HG03135 (cell line): ENCODE data around the gene PPEF1.
"Not testable (repeated sequence)": the region's sequence is repeated elsewhere in the genome, so short reads cannot be mapped to it uniquely, and the experiment has no call there.

Experiments used
- ATAC-seq: cut with Tn5 transposase; IDR thresholded peaks from one replicate; pipeline ENCODE4 v1.9.1; 2021; ENCODE audit warnings: mild to moderate bottlenecking, moderate library complexity; ENCODE audit not compliant: unreplicated experiment

The PPEF1 gene

DNA sequence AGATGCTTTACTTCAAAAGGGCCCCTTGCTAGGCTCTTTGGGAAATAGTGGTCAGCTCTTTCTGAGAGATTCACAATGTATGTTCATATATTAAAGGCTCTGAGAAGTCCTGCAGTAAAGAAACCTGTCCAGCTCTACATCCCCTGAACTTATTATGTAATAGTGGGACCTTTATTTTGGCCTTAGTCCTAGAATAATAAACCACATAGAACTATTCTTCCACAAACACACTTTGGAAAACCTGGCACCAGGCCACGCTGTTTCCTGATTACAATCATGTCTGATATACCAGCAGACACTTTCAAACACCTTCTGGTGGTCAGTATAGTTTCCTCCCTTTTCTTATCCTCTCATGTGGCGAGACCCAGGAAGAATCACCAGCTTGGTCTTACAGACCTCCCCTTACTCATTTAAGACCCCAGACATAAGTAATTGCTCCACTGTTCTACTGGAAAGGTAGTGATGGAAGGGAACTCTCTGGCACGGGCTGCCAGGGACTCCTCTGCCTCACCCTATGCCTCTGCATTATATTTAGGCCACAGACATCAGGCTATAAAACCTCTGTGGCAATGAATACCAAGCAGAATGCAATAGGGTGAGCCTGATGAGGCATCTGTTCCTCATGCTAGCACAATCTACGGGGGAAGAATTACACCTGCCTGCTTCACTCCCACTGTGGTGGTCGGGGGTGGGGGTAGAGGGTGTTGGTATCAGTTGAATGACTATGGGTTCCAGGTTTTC lies 5.7 kb upstream of the PPEF1 start:
- ATAC-seq: no peak

DNA sequence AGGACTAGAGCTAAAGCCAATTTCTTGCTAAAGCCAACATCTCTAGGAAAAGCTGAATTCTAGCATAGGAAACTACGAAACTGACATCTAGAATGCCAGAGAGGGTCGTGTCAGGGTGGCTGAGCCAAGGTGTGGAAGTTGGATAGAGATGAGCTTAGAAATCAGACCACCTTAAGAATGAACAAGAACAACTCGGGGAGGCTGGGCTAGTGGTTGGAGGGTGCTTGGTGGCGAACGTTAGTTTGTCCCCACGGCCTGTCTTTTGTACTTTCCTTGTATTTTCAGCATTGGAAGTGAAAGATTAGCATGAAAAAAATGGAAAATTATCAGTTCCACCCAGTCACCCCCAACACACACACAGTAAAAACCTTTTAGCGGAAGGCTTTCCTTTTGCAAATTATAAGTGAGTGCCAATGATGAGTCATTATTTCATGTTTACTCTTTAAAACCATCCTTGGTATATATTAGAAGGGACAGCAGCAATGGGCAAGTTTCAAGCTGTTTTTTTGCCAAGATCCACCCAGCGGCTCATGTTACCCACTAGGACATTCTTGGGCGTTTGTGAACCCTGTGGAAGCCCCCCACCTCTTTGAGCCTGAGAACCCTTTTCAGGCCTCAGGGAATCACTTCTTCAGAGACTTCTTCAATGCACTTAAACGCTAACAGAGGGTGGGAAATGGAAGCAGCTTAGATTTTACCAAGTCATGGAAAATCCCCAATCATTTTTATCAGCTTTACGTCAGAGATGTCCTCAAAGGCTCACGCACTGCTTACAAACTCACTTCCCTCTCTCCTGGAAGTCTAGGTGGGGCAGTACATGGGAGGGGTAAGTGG lies 4.9 kb upstream of the PPEF1 start:
- ATAC-seq: no peak

DNA sequence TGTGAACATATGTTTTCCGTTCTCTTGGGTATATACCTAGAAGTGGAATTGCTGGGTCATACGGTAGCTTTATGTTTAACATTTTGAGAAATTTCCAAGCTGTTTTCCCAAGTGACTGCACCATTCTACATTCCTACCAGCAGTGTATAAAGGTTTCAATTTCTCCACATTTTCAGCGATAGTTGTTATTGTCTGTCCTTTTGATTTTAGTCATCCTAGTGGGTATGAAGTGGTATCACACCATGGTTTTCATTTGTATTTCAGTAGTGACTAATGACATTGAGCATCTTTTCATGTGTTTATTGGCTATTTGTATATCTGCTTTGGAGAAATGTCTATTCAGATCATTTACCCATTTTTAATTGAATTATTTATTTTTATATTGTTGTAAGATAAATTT lies 2.4 kb downstream of the PPEF1 start:
- no peak for ATAC-seq

GRCh38 chrX:18714910-18715309 lies 7.5 kb downstream of the PPEF1 start:
- no peak for ATAC-seq

DNA sequence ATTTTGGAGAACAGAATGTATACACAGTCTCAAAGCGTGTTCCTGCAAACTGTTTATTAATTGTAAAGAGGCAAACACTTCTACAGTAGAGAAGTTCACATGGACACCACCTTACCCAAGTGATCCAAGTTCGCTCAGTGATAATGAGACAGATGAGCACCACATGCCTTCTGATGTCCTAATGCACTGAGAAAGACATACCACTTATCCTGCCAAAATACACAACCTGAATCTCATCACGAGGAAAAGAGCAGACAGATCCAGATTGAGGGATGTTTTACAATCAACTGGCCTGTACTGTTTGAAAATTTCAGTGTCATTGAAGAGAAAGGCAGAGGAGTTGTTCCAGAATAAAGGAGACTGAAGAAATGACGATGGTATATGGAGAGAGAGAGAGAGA lies 12.4 kb downstream of the PPEF1 start:
- ATAC-seq: no peak

DNA sequence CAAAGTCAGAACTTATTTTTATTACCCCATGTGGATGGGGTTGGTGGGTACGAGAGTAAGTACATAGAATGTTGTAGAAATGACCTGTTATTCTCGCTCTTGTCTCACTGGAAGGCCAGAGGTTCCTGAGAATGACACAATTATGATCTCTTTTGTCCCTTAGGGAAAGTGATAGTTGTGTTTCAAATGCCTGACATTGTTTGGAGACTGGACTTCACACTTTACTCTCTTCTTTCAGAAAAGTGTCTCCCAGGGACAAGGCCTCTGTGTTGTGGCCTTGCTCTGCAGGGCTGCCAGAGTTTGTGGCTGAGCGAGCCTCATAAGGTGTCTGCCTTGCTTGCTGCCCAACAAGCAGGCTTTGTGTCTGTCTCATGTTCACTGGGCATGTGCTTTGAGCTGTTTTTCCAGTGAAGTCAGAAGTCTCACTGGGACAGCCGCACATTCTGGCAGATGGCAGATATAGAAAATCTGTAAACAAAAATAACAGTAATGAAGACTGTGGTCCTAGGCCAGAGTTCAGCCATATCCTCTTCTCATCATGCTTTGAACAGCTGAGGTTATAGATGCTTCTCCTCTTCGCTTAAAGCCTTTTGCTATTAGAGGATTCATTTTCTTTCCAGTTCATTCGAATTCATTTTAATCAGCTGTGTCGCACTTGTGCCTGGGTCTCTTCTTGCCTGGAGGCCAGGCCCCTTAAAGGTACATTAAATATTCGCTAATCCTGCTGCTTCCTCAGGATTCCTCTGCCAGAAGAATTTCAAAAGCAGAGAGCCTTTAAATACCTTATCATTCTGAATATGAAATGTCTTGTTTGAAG lies 14.4 kb downstream of the PPEF1 start:
- no peak for ATAC-seq

- ATAC-seq: no peak
Measured at GRCh38 chrX:18722500-18723071, 15.1 kb downstream of the PPEF1 start.

GRCh38 chrX:18725310-18725943 lies 18.0 kb downstream of the PPEF1 start:
- no peak for ATAC-seq

- no peak for ATAC-seq
Measured at GRCh38 chrX:18733287-18733686, 25.8 kb downstream of the PPEF1 start.

DNA sequence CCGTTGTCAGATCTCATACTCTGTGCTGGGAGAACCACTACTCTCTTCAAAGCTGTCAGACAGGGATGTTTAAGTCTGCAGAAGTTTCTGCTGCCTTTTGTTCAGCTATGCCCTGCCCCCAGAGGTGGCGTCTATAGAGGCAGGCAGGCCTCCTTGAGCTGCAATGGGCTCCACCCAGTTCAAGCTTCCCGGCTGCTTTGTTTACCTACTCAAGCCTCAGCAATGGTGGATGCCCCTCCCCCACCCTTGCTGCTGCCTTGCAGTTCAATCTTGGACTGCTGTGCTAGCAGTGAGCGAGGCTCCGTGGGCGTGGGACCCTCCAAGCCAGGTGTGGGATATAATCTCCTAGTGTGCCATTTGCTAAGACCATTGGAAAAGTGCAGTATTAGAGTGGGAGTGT lies 32.2 kb downstream of the PPEF1 start:
- not testable (repeated sequence) for ATAC-seq

- no peak for ATAC-seq
Measured at GRCh38 chrX:18748499-18748898, 41.1 kb downstream of the PPEF1 start.

DNA sequence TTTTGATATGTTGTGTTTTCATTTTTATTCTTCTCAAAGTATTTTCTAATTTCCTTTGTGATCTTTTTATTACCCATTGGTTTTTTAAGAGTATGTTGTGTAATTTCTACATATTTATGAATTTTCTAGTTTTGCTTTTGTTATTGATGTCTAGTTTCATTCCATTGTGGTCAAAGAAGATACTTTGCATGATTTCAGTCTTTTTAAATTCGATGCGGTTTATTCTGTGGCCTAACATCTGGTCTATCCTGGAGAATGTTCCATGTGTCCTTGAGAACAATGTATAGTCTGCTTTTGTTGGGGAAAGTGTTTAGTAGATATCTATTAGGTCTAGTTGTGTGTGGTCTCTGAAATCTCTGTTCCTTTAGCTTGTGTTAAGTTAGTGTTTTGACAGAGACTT lies 46.2 kb downstream of the PPEF1 start:
- no peak for ATAC-seq

DNA sequence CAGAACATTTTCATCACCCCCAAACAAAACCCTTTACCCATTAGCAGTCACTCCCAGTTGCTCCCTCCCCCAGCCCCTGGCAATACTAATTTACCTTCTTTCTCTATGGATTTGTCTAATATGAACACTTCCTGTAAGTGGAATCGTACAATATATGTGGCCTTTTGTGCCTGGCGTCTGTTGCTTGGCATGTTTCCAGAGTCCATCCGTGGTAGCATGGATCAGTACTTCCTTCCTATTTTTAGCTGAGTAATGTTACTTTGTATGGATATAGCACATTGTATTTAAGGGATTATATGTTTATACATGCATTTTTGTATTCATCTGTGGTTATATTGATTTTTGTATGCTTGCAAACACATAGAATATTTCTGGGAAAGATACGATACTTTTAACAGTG lies 48.2 kb downstream of the PPEF1 start:
- no peak for ATAC-seq

DNA sequence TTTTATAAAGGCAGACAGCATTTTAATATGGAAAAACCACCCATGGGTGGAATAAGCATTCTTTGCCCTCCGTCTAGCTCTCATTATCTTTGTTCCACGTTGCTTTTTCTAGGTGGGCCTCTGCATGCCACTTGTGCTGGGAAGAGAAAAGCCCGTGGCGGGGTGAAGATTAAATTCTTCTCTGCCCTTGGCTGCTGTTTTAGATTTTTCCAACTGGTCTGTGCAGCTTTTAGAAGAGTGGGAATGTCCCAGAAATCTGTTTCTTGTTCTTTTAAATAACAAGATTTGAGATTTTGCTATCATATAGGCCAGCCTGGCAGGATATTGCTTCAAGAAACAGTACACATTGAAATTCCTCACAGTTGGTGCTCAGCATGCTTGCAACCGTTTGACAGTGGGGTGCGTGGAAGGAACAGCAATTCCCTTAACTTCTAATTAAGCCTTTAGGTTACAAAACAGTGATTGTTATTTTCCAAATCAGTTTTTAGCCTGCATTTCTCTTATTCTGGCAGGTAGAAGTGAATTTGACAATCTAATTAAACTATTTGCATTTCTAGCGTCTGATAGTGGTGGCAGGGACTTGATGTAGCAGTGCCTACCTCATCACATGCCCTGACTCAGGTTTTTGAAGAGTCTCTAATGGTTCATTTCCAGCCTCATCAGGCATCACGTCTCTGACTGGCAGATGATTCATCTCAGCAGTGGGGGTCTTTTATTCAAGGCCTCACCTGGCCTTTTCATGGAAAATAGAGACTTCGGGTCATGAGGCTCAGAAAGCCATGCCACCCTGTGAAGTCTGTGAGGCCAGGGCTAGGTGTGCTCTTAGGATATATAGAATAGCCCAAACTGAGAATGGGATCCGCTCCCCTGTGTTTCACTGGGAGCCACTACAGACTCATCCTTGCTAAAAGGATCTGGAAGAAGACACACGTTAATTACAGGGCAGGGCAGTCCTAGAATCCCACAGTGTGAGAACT lies 50.8 kb downstream of the PPEF1 start:
- no peak for ATAC-seq

- ATAC-seq: no peak
Measured at GRCh38 chrX:18761750-18762149, 54.3 kb downstream of the PPEF1 start.

- ATAC-seq: not testable (repeated sequence)
Measured at GRCh38 chrX:18763106-18763505, 55.7 kb downstream of the PPEF1 start.

DNA sequence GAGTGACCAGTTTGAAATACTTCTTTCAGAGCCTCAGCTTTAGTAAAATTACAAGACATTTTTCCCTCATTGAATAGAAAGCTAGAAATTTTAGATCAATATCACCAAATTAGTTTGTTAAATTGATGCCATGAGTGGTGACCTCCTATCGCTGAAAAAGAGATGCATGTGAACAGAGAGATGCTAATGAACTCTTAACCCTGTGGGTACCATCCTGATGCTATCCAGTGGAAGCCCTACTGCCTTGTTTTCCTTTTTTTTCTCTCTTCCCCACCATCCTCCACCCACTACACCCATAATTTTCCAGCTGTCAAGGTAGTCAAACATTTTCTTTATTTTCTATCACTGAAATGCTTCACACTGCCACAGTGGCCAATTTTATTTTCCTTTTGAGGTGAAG lies 61.9 kb downstream of the PPEF1 start:
- no peak for ATAC-seq

DNA sequence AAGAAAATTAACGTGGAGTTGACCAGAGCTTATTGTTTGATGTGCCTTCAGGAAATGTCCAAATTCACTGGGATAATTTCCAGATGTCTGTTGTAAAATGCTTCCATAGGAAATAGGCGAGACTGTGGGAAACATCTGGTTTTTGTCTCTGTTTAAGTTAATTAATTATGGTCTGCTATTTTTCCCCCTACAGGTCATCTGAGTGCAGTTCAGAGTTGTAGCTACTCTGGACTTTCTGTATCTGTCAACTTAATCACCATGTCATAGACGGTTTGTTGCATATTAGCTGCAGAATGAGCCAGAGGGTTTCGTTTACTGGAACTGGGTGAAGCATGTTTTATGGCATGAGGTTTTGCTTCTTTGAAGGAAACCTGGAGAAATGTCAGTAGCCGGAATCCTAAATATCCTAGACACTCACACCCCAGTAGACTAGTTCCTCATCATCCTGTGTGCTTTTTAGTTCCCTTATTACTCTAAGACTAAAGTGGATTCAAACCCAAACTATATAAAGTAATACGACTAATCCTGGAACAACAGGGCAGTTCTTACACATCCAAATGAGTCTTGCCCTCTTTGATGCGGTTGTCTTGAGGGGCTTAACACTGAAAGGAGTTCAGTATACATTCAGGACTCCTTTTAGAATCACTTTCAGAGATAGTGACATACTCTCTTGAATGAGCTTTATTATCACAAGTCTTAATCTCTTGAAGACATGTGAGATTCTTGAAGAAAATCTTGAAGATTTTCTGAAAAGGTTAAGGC lies 62.5 kb downstream of the PPEF1 start:
- no peak for ATAC-seq

- ATAC-seq: no peak
Measured at GRCh38 chrX:18789916-18790315, 82.5 kb downstream of the PPEF1 start.
